SIG-M5 (cell line): ENCODE measurements around the gene LAMA2.

ENCODE experiments used
- DNase-seq: peaks from one replicate; lab custom pipeline; 2025; lab: John Stamatoyannopoulos, UW

The LAMA2 gene, protein sequence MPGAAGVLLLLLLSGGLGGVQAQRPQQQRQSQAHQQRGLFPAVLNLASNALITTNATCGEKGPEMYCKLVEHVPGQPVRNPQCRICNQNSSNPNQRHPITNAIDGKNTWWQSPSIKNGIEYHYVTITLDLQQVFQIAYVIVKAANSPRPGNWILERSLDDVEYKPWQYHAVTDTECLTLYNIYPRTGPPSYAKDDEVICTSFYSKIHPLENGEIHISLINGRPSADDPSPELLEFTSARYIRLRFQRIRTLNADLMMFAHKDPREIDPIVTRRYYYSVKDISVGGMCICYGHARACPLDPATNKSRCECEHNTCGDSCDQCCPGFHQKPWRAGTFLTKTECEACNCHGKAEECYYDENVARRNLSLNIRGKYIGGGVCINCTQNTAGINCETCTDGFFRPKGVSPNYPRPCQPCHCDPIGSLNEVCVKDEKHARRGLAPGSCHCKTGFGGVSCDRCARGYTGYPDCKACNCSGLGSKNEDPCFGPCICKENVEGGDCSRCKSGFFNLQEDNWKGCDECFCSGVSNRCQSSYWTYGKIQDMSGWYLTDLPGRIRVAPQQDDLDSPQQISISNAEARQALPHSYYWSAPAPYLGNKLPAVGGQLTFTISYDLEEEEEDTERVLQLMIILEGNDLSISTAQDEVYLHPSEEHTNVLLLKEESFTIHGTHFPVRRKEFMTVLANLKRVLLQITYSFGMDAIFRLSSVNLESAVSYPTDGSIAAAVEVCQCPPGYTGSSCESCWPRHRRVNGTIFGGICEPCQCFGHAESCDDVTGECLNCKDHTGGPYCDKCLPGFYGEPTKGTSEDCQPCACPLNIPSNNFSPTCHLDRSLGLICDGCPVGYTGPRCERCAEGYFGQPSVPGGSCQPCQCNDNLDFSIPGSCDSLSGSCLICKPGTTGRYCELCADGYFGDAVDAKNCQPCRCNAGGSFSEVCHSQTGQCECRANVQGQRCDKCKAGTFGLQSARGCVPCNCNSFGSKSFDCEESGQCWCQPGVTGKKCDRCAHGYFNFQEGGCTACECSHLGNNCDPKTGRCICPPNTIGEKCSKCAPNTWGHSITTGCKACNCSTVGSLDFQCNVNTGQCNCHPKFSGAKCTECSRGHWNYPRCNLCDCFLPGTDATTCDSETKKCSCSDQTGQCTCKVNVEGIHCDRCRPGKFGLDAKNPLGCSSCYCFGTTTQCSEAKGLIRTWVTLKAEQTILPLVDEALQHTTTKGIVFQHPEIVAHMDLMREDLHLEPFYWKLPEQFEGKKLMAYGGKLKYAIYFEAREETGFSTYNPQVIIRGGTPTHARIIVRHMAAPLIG (N-terminal part only)

GRCh38 chr6:128882991-128883611 lies at the start of gene LAMA2:
LAMA2 (plus strand) TSS chr6:128883138; CDS start chr6:128883246, 108 bp downstream.
- no peak for DNase-seq

- no peak for DNase-seq
Measured at GRCh38 chr6:128836761-128837160, 46.2 kb upstream of the LAMA2 start.

DNA sequence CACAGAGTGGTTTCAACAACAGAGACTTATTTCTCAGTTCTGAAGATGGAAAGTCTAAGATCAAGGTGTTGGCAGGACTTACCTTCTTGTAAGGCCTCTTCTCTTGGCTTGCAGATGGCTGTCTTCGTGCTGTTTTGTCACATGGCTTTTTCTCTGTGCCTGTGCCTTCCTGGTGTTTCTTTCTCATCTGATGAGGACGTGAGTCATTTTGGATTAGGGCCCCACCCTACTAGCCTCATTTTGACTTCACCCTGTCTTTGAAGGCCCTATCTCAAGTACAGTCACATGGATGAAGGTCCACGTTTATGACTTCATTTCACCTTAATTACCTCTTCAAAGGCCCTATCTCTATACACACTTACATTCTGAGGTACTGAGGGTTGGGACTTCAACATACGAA lies 41.4 kb upstream of the LAMA2 start:
- no peak for DNase-seq

- no peak for DNase-seq
Measured at GRCh38 chr6:128844598-128844997, 38.3 kb upstream of the LAMA2 start.

DNA sequence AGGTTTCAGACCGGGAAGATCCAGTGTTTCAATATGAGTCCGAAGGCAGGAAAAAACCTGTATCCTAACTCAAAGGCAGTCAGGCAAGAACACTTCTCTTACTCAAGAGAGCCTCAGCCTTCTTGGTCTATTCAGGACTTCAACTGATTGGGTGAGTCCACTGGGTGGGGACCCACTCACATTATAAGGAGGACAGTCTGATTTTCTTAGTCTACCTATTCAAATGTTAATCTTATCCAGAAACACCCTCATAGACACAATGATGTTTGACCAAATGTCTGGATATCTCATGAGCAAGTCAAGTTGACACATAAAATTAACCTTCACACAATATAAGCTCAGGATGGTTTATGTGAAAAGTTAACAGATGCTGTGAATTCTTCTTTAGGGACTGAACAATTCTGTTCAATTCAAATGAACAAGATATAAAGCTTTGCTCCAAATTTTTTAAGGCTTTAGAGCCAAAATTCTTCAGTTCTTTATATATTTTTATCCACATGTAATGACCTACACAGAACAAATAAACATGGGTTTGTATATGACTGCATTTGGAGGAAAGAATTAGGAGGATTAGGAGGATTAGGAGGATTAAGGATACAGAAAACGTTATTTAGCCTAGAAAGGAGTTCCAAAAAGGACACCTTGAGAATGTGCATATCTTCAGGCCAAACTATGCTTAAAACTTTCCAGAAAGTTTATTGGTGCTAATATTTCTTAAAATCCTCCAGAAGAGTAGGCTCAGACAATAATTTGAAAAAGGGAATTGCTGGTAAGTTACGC lies 35.3 kb upstream of the LAMA2 start:
- DNase-seq, result no peak

DNA sequence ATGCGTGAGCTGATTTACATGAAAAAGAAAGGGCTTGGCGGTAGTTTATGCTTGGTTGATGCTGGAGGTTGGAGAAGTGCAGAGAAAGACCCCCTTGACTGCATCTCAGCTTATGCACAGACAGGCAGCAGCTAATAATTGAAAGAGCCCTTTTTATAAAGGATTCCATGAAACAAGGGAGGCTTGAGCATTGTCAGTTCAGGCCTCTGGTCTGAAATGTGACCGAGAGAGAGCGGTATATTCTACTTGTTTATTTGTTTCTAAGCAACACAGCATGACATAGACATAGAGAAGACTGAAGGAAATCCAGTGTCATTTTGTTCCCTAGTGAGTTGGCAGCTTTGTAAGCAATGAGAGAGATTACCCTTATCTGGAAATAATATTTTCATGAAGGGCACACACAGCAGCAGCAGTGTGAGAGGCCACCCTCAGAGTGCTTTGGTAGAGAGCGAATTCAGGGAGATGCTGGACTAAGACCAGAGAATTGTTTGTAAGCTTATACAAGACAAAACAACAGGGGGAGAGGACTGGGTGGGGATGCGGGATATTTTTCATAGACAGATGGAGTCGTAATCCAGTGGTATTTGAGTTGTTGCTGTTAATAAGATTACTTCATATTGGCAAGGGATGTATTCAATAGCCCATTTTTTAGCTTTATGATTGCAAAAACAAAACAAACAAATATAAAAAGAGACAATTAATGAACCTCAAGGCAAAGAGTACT lies 34.6 kb upstream of the LAMA2 start:
- DNase-seq, result no peak

DNA sequence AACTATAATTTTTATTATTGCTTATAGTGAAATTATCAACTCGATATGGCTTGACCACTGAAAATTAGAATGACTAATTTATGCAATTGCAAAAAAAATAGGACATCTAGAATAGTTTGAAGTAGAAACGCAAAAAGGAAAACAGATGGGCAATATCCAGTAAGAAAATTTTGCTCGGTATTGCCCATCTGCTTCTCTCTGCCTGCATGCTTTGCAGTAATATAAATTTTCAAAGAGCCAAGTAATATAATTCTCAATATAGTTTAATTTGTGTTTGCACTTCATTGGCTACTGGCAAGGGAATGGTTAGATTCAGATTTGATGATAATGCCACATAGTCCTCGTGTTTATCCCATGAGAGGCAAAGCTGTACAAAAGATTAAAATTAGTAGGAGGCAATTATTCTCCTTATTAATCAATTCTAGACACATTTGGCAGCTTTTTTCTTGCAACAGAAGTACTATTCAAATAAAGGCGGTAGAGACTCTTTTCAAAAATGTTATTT lies 27.3 kb upstream of the LAMA2 start:
- no peak for DNase-seq

- no peak for DNase-seq
Measured at GRCh38 chr6:128857806-128858205, 25.1 kb upstream of the LAMA2 start.

DNA sequence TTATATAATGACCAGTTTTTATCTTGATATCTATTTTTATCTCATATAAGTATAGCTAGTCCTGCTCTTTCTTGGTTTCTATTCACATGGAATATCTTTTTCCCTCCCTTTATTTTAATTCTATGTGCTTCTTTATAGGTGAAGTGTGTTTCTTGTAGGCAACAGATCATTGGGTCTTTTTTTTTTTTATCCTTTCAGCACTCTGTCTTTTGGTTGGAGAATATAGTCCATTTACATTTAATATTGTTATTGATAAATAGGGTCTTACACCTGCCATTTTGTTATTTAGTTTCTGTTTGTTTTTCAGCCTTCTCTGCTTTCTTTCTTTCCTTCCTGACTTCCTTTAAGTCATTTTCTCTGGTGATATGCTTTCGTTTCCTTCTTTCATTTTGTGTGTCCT lies 22.2 kb upstream of the LAMA2 start:
- DNase-seq, result no peak

- DNase-seq, result no peak
Measured at GRCh38 chr6:128863983-128864382, 19.0 kb upstream of the LAMA2 start.

GRCh38 chr6:128870746-128871145 lies 12.2 kb upstream of the LAMA2 start:
- no peak for DNase-seq

DNA sequence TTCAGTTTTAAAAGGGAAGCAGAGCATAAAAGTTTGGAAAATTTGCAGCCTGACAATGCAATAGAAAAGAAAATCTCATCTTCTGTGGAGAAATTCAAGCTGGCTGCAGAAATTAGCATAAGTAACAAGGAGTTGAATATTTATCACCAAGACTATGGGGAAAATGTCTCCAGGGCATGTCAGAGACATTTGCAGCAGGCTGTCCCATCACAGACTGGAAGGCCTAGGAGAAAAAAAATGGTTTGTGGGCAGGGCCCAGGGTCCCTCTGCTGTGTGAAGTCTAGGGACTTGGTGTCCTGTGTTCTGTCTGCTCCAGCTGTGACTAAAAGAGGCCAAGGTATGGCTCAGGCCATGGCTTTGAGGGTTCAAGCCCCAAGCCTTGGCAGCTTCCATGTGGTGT lies 8.1 kb upstream of the LAMA2 start:
- DNase-seq, result no peak

DNA sequence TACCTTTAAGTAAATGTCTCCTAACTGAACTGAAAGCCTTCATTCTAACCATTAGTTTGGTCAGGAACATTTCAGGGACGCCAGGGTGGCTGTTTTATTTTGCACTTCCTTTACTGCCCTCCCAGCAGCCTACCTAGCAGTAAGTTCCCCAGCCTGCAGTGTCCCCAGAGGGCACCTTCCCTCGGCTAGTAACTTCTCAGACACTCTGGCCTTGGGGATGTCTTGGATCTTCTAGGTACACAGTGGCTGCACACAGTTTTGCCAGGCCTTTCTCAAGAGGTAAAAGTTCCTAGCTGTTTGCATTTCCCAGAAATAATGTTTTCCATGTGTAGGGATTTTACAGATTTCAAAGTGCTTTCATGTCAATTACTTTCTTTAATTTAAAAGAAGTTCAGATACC lies 378 bp upstream of the LAMA2 start:
- no peak for DNase-seq

DNA sequence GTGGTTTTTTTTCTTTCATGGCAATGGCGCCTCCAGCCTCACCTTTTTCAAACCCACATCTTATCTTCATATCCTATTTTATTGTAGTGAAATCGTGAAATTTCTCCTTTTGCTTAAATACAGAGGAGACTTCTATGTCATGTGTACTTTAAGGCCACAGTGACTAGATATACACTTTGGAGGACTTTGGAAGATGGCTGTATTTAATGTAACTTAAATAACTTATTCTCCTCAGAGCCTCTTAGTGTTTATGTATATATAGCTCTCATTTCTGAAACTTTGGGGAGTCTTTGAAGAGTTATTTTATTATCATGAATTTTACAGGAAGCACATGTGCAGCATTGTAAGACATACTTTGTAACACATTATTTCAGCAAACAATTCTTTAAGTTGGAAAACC lies 968 bp downstream of the LAMA2 start:
- DNase-seq, result no peak

GRCh38 chr6:128885381-128885780 lies 2.4 kb downstream of the LAMA2 start:
- no peak for DNase-seq

GRCh38 chr6:128886706-128887105 lies 3.8 kb downstream of the LAMA2 start:
- DNase-seq, result no peak

DNA sequence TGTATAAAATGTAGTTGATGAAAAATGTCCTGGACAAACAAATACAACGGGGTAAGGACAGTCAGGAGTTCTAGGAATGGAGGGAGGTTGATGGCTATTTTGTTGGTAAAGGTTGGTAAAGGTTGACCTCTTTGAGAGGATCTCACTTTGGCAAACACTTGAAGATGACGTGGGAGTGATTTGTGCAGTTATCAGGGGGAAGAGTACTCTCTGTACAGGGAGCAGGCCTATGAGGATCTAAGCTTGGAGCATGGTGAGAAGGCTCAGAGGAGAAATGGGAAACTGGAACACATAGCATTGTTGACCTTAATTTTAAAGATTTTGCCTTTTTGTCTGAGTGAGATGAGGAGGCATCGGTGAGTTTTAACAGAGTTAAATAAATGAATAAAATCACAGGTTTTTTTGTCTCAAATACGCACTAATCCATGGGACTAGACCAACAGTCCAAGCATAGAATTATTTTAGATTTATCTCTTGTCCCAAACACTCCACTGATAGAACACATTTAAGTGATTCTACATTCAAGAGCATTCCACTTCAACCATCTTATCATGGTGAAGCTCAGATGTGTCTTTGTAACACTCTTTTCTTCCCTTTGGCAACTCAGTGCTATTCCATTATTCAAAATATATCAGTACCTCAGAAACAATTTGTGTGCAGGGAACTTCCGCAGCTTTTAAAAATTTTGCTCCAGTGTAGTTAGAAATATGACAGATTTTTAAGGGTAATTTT lies 5.7 kb downstream of the LAMA2 start:
- no peak for DNase-seq

DNA sequence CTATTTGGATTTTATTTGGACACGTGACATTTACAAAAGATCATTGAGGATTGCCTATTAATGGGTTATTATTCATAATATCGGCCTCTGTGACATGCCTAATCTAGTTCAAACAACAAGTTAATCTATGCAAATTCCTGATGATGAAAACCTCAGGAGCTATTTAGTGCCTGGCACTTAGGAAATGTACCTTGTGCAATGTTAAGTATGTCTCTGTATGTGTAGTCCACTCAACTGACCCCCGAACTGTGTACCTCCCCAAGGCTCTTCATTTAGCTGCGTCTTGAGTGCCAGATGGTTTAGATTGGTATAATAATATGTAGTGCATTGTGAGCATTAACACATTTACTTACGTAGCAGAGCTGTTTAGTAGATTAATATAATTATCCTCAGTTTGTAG lies 6.9 kb downstream of the LAMA2 start:
- no peak for DNase-seq

DNA sequence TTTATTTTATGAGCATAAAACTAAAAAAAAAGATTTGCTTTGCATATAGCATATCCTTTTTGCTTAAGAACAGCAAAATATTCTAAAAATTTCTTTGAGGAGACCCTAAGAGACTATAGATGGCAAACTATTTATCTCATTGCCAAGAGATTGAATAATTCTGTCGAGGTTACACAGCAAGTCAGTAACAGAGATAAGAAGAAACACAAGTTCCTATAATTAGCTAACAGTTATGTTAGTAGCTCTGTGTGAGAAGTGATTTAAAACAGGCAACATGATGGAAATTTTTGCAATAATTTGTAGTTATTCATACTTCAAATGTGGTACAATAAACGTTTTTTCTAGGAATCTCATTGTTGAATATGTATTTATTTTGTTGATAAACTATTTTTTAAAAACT lies 9.1 kb downstream of the LAMA2 start:
- no peak for DNase-seq
